ENCODE data around the gene UBR3.

Gene UBR3

DNA sequence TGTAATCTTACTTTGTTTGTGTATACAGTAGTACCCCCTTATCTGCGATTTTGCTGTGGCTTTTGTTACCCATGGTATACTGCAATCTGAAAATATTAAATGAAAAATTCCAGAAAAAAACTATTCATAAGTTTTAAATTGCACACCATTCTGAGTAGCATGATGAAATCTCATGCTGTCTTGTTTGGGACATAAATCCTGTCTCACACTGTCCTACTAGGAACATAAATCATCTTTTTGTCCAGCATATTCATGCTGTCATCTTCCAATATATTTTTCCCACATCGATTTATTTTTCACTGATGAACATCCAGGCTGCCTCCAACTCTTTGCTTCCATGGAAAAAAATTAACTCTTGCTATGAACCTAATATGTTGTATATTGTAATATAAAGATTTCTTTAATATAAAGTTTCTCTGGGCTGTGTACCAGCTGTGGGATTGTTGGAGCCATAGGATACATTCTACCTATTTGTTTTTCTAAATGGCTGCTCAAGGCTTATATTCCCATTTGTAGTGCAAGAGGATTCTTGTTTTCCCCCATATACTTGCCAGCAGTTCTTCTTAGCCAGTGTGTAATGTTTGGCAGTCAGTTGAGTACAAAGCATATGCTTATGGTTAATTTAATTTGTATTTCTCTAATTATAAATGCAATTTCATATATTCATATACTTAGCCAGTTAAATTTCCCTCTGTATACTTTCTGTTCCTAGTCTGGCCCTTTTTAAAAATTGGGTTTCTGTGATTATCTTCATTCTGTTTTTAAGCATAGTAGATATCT, 236.4 kb downstream of the UBR3 start:
- DNase-seq: no peak

GRCh38 chr2:170070778-170071177, 243.5 kb downstream of the UBR3 start:
- no peak for DNase-seq

GRCh38 chr2:170073288-170073687, 246.0 kb downstream of the UBR3 start:
- no peak for DNase-seq

GRCh38 chr2:170076189-170076588, 248.9 kb downstream of the UBR3 start:
- DNase-seq: no peak

GRCh38 chr2:170077830-170078569, 250.7 kb downstream of the UBR3 start:
- no peak for DNase-seq

- DNase-seq: no peak
Measured at GRCh38 chr2:170084820-170085491, 257.7 kb downstream of the UBR3 start.

- no peak for DNase-seq
Measured at GRCh38 chr2:170086117-170086688, 258.9 kb downstream of the UBR3 start.

DNA sequence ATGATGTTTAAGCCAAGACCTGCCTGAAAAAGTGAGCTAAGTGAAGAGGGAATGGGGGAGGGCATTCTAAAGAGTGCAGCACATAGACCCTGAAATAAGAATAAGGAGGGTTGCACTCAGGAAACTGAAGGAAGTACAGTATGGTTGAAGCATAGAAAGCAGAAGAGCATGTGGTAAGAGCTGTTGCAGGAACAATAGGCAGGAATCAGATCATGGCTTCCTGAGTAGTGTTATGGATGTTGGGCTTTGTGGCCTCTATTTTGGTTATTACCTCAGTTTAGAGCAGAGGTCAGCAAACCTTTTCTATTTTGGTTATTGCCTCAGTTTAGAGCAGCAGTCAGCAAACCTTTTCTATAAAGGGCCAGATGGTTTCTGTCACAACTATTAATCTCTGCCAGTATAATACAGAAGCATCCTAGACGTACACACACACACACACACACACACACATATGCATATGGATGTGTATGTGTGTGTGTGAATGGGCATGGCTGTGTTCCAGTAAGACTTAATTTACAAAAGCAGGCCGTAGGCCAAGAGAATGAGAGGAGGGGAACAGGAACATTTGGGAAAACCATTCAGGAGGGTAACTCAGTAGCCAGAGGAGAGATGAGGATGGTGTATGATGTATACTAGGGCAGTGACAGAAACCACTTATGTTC, 259.6 kb downstream of the UBR3 start:
- no peak for DNase-seq

DNA sequence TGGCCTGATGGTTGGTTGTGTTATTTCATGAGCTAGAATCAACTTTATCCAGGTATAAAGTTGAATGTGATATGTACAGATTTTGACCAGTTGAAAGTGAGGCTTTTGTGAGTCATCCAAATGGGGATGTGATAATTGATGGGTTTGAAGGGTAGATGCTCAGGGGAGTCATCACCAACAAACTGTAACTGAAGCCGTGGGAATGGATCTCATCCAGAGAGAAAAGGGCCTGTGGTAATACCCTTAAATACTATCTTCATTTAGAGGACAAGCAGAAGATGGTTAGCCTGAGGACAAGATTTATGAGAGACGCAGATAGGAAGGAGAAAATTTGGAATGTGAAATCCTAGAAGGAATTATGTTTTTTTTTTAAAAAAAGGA, 260.1 kb downstream of the UBR3 start:
- no peak for DNase-seq

DNA sequence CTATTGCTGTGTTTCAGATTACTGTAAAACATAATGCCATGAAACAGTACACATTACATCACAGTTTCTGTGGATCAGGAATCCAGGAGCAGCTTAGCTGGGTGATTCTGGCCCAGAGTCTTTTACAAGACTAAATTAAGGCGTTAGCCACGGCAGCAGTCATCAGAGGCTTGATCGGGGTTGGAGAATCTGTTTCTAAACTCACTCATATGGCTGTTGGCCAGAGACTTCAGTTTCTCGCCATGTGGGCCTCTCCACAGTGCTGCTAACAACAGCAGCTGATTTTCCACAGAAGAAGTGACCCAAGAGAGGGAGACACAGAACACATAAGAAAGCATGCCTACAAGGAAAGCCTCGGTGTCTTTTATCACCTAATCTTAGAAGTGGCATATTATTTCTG, 261.5 kb downstream of the UBR3 start:
- no peak for DNase-seq

GRCh38 chr2:170090229-170090628, 263.0 kb downstream of the UBR3 start:
- DNase-seq: no peak

- DNase-seq: no peak
Measured at GRCh38 chr2:170091436-170091835, 264.2 kb downstream of the UBR3 start.

GRCh38 chr2:170092436-170093060, 265.3 kb downstream of the UBR3 start:
- no peak for DNase-seq

- no peak for DNase-seq
Measured at GRCh38 chr2:170095380-170095779, 268.1 kb downstream of the UBR3 start.

DNA sequence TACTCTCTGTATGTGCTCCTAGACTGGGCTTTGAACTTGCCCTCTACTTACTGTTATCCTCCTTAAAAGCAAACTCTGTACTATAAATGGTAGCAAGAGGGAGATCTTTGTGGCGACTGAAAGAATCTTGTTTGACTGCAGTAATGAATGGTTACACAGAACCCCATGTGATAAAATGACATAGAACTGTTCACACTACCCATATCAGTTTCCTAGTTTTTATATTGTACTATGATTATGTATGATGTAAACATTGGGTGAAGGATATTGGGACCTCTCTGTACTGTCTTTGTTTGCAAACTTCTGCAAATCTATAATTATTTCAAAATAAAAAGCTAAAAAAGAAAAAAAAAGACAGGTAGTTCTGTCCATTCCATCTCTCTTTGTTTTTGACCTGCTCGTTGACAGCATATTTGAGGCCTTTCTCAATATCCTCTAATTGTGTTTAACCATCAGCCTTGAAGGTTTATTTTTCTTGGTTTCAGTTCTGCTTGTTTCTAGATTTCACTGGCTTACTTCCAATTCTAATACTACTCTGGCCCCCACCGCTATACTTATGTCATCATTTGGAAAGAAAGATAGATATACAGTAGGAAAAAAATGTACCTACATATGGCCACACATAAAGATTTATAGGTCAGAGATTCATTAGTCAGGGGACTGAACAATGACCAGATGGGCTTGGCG, 271.5 kb downstream of the UBR3 start:
- DNase-seq: no peak

DNA sequence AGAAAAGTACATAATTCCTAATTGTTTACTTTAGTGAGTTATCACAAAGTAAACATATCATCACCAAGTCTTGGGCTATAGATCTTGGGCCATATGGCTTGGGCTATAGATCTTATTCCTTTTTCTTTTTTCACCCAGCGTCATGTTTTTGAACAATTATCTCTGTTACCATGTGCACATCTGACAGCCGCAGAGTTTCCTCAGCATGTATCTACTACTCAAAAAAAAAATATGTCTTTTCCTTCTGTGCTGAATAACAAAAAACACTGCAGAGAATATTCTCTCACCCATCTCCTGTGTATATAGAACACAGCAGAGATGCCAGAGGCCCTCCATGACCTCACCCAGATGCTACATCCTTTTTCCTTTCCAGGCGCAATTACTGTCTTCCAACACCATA, 274.5 kb downstream of the UBR3 start:
- no peak for DNase-seq

GRCh38 chr2:170106102-170106840, 279.0 kb downstream of the UBR3 start:
- no peak for DNase-seq

GRCh38 chr2:170113168-170113894, 286.1 kb downstream of the UBR3 start:
- DNase-seq: no peak

GRCh38 chr2:170115501-170116229, 288.4 kb downstream of the UBR3 start:
- no peak for DNase-seq

DNA sequence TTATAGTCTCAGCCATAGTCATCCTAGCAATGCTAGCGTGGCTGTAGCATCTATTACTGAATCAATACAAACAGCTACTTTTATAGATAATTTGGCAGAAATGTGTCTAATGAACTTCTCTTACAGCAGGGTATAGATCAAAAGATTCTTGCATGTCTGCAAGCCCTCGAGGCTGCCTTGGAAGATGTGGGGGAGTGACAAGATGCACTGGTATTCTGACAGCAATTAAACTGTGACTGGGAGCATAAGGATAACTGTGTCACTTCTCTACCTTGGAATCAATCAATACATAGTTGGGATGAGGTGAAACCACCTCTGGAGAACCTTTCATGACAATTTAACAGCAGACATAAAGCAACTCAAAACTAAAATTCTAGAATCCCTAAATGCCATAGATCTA, 291.4 kb downstream of the UBR3 start:
- no peak for DNase-seq

Measured in activated CD4-positive, alpha-beta T cell treated with anti-CD3 and anti-CD28 coated beads, Interleukin-2, amount 50 U/mL, for 1 hour (primary cell).